Cardiac muscle cell (in vitro differentiated cells and primary cell): ENCODE data around the gene SEC24A. TPM values are rescaled to one million over a fixed set of nuclear protein-coding genes. Genes with fewer than 3 reads are reported as not detected.
"Not testable (repeated sequence)": the region's sequence is repeated elsewhere in the genome, so short reads cannot be mapped to it uniquely, and the experiment has no call there.

ENCODE experiments used
- DNase-seq, 2 donors: peaks; one replicate each; pipeline versions ENCODE4 v3.0.0 to v3.0.0-alpha.2; 2010 to 2017; ENCODE audit warnings: low read depth in 1 of 2, low spot score in 1 of 2
- H3K27ac ChIP-seq: fragments of 200-600 bp; sonication (generic); 2 replicates; pipeline ENCODE4 v1.5.1; 2016
- H3K27me3 ChIP-seq: fragments of 200-600 bp; sonication (generic); 2 replicates; pipeline ENCODE4 v1.6.0; 2016; ENCODE audit warnings: control low read depth
- H3K36me3 ChIP-seq: fragments of 200-600 bp; sonication (generic); 2 replicates; pipeline ENCODE4 v1.5.1; 2016; ENCODE audit warnings: control low read depth
- H3K4me1 ChIP-seq: fragments of 200-600 bp; sonication (generic); 2 replicates; pipeline ENCODE4 v1.8.1; 2017; ENCODE audit warnings: low read depth, mild to moderate bottlenecking, mixed run types
- H3K4me3 ChIP-seq: fragments of 200-600 bp; sonication (generic); 2 replicates; pipeline ENCODE4 v1.5.1; 2016; ENCODE audit warnings: mild to moderate bottlenecking
- H3K9me3 ChIP-seq: fragments of 200-600 bp; sonication (generic); 2 replicates; pipeline ENCODE4 v1.5.1; 2017; ENCODE audit warnings: low read depth, mild to moderate bottlenecking, control low read depth
- CTCF ChIP-seq: IDR thresholded peaks from 2 replicates; pipeline ENCODE4 v1.5.1; 2012; ENCODE audit warnings: low read depth, mild to moderate bottlenecking, low read length
- polyA plus RNA-seq: library from polyadenylated mRNA; unstranded; fragments of >200 nt; fragmentation: Nextera tagmentation; extraction: Ambion mirVana; gene quantifications from 2 replicates; pipeline ENCODE4 v1.2.1, GENCODE V29; 2016
- total RNA-seq: library from RNA; depleted of rRNA; stranded (reverse); fragments of >200 nt; gene quantifications from 2 replicates; pipeline ENCODE4 v1.2.3, GENCODE V29; 2016

SEC24A gene
- total and polyA plus RNA-seq, 2 experiments from 2014 or later: 9.9 to 11.6 TPM

- not testable (repeated sequence) for H3K27me3 ChIP-seq, DNase-seq, H3K4me3 ChIP-seq, H3K4me1 ChIP-seq, H3K27ac ChIP-seq, H3K9me3 ChIP-seq
- peaks cover 66% of the 10 kb centered on the region for H3K36me3 ChIP-seq
Measured at GRCh38 chr5:134690144-134690543, 41.6 kb downstream of the SEC24A start.

GRCh38 chr5:134692722-134693121 lies 44.1 kb downstream of the SEC24A start:
- H3K36me3 ChIP-seq: peaks cover 55% of the 10 kb centered on the region
- no peaks in the 10 kb centered on the region for H3K27me3 ChIP-seq
- TF ChIP-seq CTCF: no peak
- no peak overlapping the region for H3K27ac ChIP-seq
- H3K9me3 ChIP-seq: no peaks in the 10 kb centered on the region
- no peak for DNase-seq
- no peaks in the 10 kb centered on the region for H3K4me1 ChIP-seq
- H3K4me3 ChIP-seq: no peak overlapping the region

GRCh38 chr5:134708301-134708700 lies 59.7 kb downstream of the SEC24A start:
- H3K4me3 ChIP-seq: no peak overlapping the region
- peak in 1 of 2 donors; percentile 38 for DNase-seq
- peaks cover 63% of the 10 kb centered on the region for H3K36me3 ChIP-seq
- no peaks in the 10 kb centered on the region for H3K4me1 ChIP-seq
- H3K27me3 ChIP-seq: no peaks in the 10 kb centered on the region
- H3K9me3 ChIP-seq: no peaks in the 10 kb centered on the region
- no peak overlapping the region for H3K27ac ChIP-seq
- TF ChIP-seq CTCF: no peak

GRCh38 chr5:134714120-134714519 lies 65.5 kb downstream of the SEC24A start:
- DNase-seq: no peak
- H3K36me3 ChIP-seq: peaks cover 52% of the 10 kb centered on the region

GRCh38 chr5:134714541-134714940 lies 66.0 kb downstream of the SEC24A start:
- DNase-seq: no peak
- H3K4me3 ChIP-seq: no peak overlapping the region
- H3K27ac ChIP-seq: no peak overlapping the region
- peaks cover 51% of the 10 kb centered on the region for H3K36me3 ChIP-seq
- H3K9me3 ChIP-seq: no peaks in the 10 kb centered on the region
- H3K4me1 ChIP-seq: no peaks in the 10 kb centered on the region
- no peak for TF ChIP-seq CTCF
- H3K27me3 ChIP-seq: no peaks in the 10 kb centered on the region

More at GRCh38 chr5:134714120-134714519, 65.5 kb downstream of the SEC24A start:
- TF ChIP-seq CTCF: no peak
- no peak overlapping the region for H3K4me3 ChIP-seq
- H3K9me3 ChIP-seq: no peaks in the 10 kb centered on the region
- H3K27me3 ChIP-seq: no peaks in the 10 kb centered on the region
- no peaks in the 10 kb centered on the region for H3K4me1 ChIP-seq
- H3K27ac ChIP-seq: no peak overlapping the region

GRCh38 chr5:134715466-134715865 lies 66.9 kb downstream of the SEC24A start:
- not testable (repeated sequence) for H3K9me3 ChIP-seq, H3K4me3 ChIP-seq, H3K27me3 ChIP-seq, H3K27ac ChIP-seq, DNase-seq, H3K4me1 ChIP-seq
- peaks cover 48% of the 10 kb centered on the region for H3K36me3 ChIP-seq

- H3K4me3 ChIP-seq: no peak overlapping the region
- no peaks in the 10 kb centered on the region for H3K4me1 ChIP-seq
- no peak overlapping the region for H3K27ac ChIP-seq
- no peak for TF ChIP-seq CTCF
- H3K9me3 ChIP-seq: no peaks in the 10 kb centered on the region
- no peaks in the 10 kb centered on the region for H3K27me3 ChIP-seq
- no peak for DNase-seq
- H3K36me3 ChIP-seq: peaks cover 56% of the 10 kb centered on the region
Measured at GRCh38 chr5:134724872-134725271, 76.3 kb downstream of the SEC24A start.
